Measurements from ENCODE around the gene BTNL3.

GRCh38 chr5:181053488-181054121 is 65.0 kb downstream of the BTNL3 start:
- TF ChIP-seq POLR2A (IDR thresholded peaks at IDR 0.05) (no peak), CTCF (IDR thresholded peaks at IDR 0.05) (no peak)
